Activated CD4-positive, alpha-beta memory T cell treated with anti-CD3 and anti-CD28 coated beads, Interleukin-2, amount 10 ng/mL, durations not matched to agents 7 days and 5 days (primary cell): ENCODE data around the gene CUL9. TPM values are rescaled to one million over a fixed set of nuclear protein-coding genes. Genes with fewer than 3 reads are reported as not detected.

Source experiments
- CTCF ChIA-PET: fragments of 350-600 bp; sonication (Branson Sonifier 250); formaldehyde crosslinking; loops from one replicate; lab custom pipeline; 2021; ENCODE audit warnings: antibody characterized with exemption, inconsistent platforms; lab: Charles Lee
- POLR2A ChIA-PET: fragments of 350-600 bp; sonication (Branson Sonifier 250); formaldehyde crosslinking; loops from one replicate; lab custom pipeline; 2021; ENCODE audit warnings: antibody characterized with exemption; lab: Charles Lee
- DNase-seq: peaks from one replicate; pipeline ENCODE4 v3.0.0-alpha.2; 2020
- H3K27ac Mint-ChIP-seq: one replicate; pipeline ENCODE4 v1.8.0; 2021; ENCODE audit warnings: mild to moderate bottlenecking, mixed read lengths
- H3K27me3 Mint-ChIP-seq: one replicate; pipeline ENCODE4 v1.8.0; 2021; ENCODE audit warnings: mixed read lengths
- H3K36me3 Mint-ChIP-seq: one replicate; pipeline ENCODE4 v1.8.0; 2021; ENCODE audit warnings: low read depth, mixed read lengths
- H3K4me1 Mint-ChIP-seq: one replicate; pipeline ENCODE4 v1.8.0; 2021; ENCODE audit warnings: mixed read lengths
- H3K4me3 Mint-ChIP-seq: one replicate; pipeline ENCODE4 v1.8.0; 2021; ENCODE audit warnings: mild to moderate bottlenecking, mixed read lengths
- H3K9me3 Mint-ChIP-seq: one replicate; pipeline ENCODE4 v1.8.0; 2021; ENCODE audit warnings: mixed read lengths
- total RNA-seq, 2 experiments: library from RNA; stranded (reverse); gene quantifications; one replicate each; pipeline ENCODE4 v1.2.3, GENCODE V29; 2021

The CUL9 gene
- total RNA-seq, 2 experiments from 2014 or later: 45.0 to 45.9 TPM

DNA sequence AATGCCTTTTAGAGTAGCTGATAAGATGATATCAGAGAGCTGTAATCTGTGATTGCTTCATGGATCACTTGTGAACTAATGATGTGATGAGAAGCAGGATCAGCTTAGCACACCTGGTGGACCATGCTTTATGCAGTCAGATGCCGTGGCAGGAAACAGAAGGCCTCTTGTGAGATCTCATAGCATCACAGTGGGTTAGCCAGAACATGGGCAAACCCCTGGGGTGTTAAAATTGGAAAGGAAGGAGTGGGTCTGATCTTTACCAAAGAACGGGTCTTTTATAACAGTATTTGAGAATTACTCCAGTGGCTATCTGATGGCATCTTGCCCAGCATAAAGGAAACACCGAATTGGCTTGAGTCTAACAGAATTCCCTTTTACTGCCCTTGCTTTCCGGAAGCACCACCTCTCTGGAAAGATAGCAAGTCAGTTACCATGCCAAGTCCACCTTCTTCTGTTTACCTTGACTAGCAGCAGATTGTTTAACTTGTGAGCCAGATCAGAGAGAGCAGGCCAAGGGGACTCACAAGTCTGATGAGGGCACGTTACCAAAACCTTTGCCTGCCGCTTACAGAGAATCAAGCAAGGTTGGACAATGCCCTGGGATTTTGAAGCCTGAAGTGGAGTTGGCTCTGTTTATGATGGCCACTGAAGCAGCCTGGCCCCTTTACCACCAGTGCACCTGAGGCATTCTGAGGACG, 31.8 kb upstream of the CUL9 start:
- no peaks in the 10 kb centered on the region for H3K27me3 Mint-ChIP-seq
- H3K4me1 Mint-ChIP-seq: peaks cover under 1% of the 10 kb centered on the region
- POLR2A ChIA-PET: no interaction called here
- no peak overlapping the region for H3K4me3 Mint-ChIP-seq
- H3K27ac Mint-ChIP-seq: no peak overlapping the region
- no peaks in the 10 kb centered on the region for H3K36me3 Mint-ChIP-seq
- CTCF ChIA-PET: no interaction called here
- DNase-seq: no peak
- no peaks in the 10 kb centered on the region for H3K9me3 Mint-ChIP-seq

DNA sequence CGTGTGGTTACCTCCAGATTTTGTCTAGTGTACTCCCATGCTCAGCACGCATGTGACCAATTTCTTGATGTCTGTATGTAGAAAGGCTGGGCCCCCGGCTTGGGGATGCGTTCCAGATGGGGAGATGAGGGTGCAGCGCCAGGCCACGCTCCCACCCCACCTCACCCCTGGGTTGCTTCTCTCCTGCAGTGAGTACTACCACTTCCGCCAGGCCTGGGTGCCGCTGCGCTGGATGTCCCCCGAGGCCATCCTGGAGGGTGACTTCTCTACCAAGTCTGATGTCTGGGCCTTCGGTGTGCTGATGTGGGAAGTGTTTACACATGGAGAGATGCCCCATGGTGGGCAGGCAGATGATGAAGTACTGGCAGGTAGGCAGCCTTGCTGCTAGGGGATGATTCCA, 22.4 kb upstream of the CUL9 start:
- ChIA-PET CTCF (interaction anchor here (0.9 kb wide), 1 partner anchor 16 kb away, joined by 3 read pairs; no protein-coding TSS in a partner anchor), POLR2A (interaction anchor here (1.2 kb wide), 1 partner anchor 10 kb away, joined by 3 read pairs; no protein-coding TSS in a partner anchor)
- Mint-ChIP-seq H3K27me3 (peaks cover 2% of the 10 kb centered on the region), H3K27ac (no peak overlapping the region), H3K36me3 (no peaks in the 10 kb centered on the region), H3K4me3 (no peak overlapping the region), H3K9me3 (no peaks in the 10 kb centered on the region), H3K4me1 (no peaks in the 10 kb centered on the region)
- no peak for DNase-seq

DNA sequence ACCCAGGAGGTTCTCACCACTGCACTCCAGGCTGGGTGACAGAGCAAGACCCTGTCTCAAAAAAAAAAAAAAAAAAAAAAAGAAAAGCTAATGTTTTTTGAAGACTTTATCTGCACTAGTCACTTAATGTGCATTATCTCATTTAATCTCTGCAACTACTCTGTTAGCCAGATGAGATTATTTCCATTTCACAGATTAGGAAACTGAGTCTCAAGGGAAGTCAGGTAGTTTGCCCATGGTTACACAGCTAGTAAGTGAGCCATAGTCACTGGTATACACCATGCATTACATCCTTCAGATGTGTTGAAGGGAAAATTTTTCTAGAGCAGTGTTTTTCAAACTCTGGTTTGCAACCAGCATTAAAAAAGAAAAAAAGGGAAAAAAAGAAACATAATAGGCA, 18.1 kb upstream of the CUL9 start:
- POLR2A ChIA-PET: interaction anchor here (1.0 kb wide), 1 partner anchor 11 kb away, joined by 4 read pairs; no protein-coding TSS in a partner anchor
- peaks cover 2% of the 10 kb centered on the region for H3K27me3 Mint-ChIP-seq
- H3K9me3 Mint-ChIP-seq: no peaks in the 10 kb centered on the region
- no peak overlapping the region for H3K4me3 Mint-ChIP-seq
- H3K27ac Mint-ChIP-seq: no peak overlapping the region
- H3K4me1 Mint-ChIP-seq: no peaks in the 10 kb centered on the region
- CTCF ChIA-PET: interaction anchor here (0.6 to 1.3 kb wide), 3 partner anchors 20 to 949 kb away, joined by 3 to 5 read pairs (median 3); no protein-coding TSS in a partner anchor
- H3K36me3 Mint-ChIP-seq: no peaks in the 10 kb centered on the region
- DNase-seq: no peak

DNA sequence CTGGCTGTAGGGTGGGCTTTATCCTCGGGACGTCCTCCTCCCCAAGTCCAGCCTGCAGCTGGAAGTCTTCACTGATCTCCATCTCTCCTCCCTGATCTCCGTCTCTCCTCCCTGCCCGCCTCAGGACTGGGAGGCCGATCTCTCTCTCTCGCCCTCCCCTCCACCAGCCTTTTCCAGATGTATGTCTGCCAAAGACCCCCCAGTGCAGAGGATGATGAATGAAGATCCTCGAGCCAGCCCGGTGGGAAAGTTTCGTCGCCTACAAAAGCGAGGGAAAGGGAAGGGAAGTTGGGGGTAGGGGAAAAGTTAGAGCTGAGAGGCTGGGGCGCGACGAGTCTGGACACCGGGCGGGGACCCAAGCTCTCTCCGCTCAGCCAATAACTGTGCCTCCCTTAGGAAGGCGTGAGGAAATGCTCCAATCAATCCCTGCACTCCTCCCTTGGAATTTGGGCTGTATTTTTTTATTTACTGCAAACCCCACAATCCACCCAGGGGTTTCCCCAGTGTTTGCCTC, 11.5 kb upstream of the CUL9 start:
- H3K27ac Mint-ChIP-seq: peak overlapping the region; percentile 88
- peak overlapping the region; percentile 87 for H3K4me3 Mint-ChIP-seq
- ChIA-PET POLR2A (interaction anchor here (0.7 to 1.3 kb wide), 4 partner anchors 11 to 198 kb away, joined by 3 to 4 read pairs (median 4); partner anchors contain the start of genes PEX6, PPP2R5D and ZNF318), CTCF (interaction anchor here (0.7 kb wide), 1 partner anchor 9 kb away, joined by 3 read pairs; no protein-coding TSS in a partner anchor)
- DNase-seq: no peak
- peaks cover 39% of the 10 kb centered on the region for H3K4me1 Mint-ChIP-seq
- H3K27me3 Mint-ChIP-seq: no peaks in the 10 kb centered on the region
- H3K36me3 Mint-ChIP-seq: peaks cover 30% of the 10 kb centered on the region
- H3K9me3 Mint-ChIP-seq: no peaks in the 10 kb centered on the region

DNA sequence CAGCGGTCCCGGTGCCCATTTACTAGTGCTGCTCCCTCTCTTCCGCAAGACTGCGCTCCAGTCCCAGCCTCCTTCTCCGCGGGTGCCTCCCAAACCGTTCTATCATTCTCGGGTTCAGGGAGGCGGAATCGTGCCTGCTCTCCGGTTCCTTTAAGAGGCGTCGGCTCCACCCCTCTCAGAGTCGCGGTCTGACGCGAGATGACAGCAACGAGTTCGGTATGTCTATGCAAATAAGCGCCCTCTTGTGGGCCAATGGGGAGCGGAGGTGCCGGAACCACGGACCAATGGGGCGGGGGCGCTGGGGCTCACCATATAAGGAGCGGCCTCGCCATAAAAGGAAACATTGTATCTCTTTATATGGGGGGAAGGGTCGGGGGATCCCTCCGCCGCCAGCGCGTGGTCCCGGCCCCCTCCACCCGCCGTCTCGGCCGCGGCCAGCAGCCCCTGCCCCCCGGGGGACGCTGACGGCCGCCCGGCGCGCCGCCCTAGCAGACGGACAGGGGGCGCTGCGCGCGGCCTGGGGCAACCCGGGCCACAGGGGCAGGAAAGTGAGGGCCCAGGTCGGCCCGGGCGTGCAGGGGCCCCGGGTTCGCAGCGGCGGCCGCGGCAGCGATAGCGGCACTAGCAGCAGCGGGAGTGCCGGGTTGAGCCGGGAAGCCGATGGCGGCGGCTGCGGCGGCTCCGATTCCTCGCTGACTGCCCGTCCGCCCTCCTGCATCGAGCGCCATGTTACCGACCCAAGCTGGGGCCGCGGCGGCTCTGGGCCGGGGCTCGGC, 10.9 kb upstream of the CUL9 start, which contains the start of gene SRF:
TSS of gene SRF (plus strand) at position 339 of the 776 bp plus-strand sequence. CDS start at position 727, 388 bp downstream.
- Mint-ChIP-seq H3K9me3 (no peaks in the 10 kb centered on the region), H3K27me3 (no peaks in the 10 kb centered on the region), H3K27ac (peak within 1 kb of the TSS; percentile 88), H3K36me3 (peaks cover 37% of the 10 kb centered on the region), H3K4me1 (peaks cover 45% of the 10 kb centered on the region), H3K4me3 (peak within 1 kb of the TSS; percentile 95)
- CTCF ChIA-PET: interaction anchor here (0.7 to 1.5 kb wide), 4 partner anchors 10 to 257 kb away, joined by 3 to 5 read pairs (median 4); partner anchors contain the start of genes CUL9, KLC4 and MRPL2
- peak; percentile 100 for DNase-seq
- POLR2A ChIA-PET: interaction anchor here (0.7 to 5.7 kb wide), 11 partner anchors 8 to 1099 kb away, joined by 3 to 51 read pairs (median 4); partner anchors contain the start of genes CUL9, GTPBP2, KLC4 and MRPL2

DNA sequence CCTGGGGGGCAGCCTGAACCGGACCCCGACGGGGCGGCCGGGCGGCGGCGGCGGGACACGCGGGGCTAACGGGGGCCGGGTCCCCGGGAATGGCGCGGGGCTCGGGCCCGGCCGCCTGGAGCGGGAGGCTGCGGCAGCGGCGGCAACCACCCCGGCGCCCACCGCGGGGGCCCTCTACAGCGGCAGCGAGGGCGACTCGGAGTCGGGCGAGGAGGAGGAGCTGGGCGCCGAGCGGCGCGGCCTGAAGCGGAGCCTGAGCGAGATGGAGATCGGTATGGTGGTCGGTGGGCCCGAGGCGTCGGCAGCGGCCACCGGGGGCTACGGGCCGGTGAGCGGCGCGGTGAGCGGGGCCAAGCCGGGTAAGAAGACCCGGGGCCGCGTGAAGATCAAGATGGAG, 10.3 kb upstream of the CUL9 start:
- no peaks in the 10 kb centered on the region for H3K9me3 Mint-ChIP-seq
- DNase-seq: peak; percentile 45
- H3K4me1 Mint-ChIP-seq: peaks cover 51% of the 10 kb centered on the region
- H3K27me3 Mint-ChIP-seq: no peaks in the 10 kb centered on the region
- peaks cover 43% of the 10 kb centered on the region for H3K36me3 Mint-ChIP-seq
- POLR2A ChIA-PET: interaction anchor here (0.6 to 5.7 kb wide), 13 partner anchors 8 to 1098 kb away, joined by 3 to 51 read pairs (median 4); partner anchors contain the start of genes CUL9, GTPBP2, KLC4 and KLHDC3
- CTCF ChIA-PET: interaction anchor here (1.0 to 1.5 kb wide), 3 partner anchors 10 to 257 kb away, joined by 3 to 5 read pairs (median 4); partner anchors contain the start of genes CUL9, KLC4 and MRPL2
- H3K27ac Mint-ChIP-seq: peak overlapping the region; percentile 87
- peak overlapping the region; percentile 95 for H3K4me3 Mint-ChIP-seq

DNA sequence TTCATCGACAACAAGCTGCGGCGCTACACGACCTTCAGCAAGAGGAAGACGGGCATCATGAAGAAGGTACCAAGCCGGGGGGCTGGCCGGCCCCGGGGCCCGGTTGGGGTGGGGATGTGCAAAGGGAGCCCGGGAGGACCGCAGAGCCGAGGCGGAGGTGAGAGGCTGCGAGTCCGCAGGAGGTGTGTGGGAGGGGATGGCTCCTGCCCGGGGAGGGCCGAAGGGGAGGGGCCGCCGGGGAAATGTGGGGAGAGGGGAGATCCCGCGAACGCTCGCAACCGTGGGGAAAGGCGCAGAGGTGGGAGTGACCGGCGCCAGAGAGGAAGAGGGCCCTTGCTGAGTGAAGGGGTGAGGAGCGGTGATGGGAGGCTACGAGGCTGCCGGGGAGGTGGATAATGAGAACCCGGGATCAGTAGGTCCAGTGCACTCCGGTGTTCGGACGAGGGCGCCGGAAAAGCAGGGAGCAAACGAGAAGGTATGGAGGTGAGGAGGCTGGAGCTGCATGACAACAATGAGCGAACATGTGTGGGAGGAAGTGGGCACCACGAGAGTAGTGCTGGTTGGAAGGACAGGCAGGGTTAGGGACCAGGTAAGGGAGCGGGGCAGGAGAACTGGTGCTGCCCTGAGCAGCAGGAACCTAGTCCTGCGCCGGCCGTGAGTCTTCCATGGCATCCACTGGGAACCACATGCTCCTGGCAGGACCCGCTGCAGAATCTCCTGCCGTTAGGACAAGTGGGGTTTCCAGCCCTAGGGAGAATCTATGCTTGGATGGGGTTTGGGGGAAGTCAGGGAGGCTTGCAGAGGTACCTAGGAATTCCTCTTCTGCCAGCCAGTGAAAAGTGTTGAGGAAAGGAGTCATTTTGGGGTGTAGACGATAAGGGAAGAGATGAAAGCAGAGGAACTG, 9.6 kb upstream of the CUL9 start:
- Mint-ChIP-seq H3K27ac (peak overlapping the region; percentile 87), H3K4me3 (peak overlapping the region; percentile 95), H3K36me3 (peaks cover 45% of the 10 kb centered on the region), H3K4me1 (peaks cover 51% of the 10 kb centered on the region), H3K9me3 (no peaks in the 10 kb centered on the region), H3K27me3 (no peaks in the 10 kb centered on the region)
- ChIA-PET POLR2A (interaction anchor here (0.6 to 5.7 kb wide), 13 partner anchors 8 to 1098 kb away, joined by 3 to 51 read pairs (median 4); partner anchors contain the start of genes CUL9, GTPBP2, KLC4 and KLHDC3), CTCF (interaction anchor here (1.0 to 1.5 kb wide), 4 partner anchors 10 to 256 kb away, joined by 3 to 5 read pairs (median 4); partner anchors contain the start of genes CUL9, KLC4 and MRPL2)
- DNase-seq: peak; percentile 58

DNA sequence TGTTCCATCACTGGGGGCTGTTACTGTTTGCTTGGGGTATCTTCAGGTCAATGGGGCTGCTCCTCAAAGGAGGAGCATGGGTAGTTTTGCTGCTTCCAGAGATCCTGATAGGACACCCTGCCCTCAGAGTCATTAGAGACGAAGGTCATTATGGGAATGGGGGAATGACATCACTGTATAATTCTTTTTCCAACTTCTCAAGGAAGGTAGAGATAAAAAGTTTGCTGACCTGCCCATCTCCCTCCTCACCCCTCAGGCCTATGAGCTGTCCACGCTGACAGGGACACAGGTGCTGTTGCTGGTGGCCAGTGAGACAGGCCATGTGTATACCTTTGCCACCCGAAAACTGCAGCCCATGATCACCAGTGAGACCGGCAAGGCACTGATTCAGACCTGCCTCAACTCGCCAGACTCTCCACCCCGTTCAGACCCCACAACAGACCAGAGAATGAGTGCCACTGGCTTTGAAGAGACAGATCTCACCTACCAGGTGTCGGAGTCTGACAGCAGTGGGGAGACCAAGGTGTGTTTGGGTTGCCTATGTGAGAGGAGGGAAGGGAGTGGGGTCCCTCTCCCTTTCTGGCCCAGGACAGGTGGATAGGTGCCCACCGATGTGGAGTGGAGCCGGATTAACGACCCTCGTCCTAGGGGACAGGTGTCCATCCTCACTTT, 8.3 kb upstream of the CUL9 start:
- Mint-ChIP-seq H3K4me1 (peaks cover 51% of the 10 kb centered on the region), H3K27me3 (no peaks in the 10 kb centered on the region), H3K36me3 (peaks cover 56% of the 10 kb centered on the region), H3K9me3 (no peaks in the 10 kb centered on the region), H3K27ac (peak overlapping the region; percentile 87), H3K4me3 (peak overlapping the region; percentile 95)
- no peak for DNase-seq
- ChIA-PET CTCF (interaction anchor here (0.6 to 2.7 kb wide), 6 partner anchors 8 to 332 kb away, joined by 3 to 15 read pairs (median 4); partner anchors contain the start of genes CUL7, CUL9, DNPH1 and KLHDC3), POLR2A (interaction anchor here (0.7 to 5.7 kb wide), 11 partner anchors 11 to 456 kb away, joined by 3 to 51 read pairs (median 5); partner anchors contain the start of genes CUL9, DNPH1, GTPBP2 and KLC4)

DNA sequence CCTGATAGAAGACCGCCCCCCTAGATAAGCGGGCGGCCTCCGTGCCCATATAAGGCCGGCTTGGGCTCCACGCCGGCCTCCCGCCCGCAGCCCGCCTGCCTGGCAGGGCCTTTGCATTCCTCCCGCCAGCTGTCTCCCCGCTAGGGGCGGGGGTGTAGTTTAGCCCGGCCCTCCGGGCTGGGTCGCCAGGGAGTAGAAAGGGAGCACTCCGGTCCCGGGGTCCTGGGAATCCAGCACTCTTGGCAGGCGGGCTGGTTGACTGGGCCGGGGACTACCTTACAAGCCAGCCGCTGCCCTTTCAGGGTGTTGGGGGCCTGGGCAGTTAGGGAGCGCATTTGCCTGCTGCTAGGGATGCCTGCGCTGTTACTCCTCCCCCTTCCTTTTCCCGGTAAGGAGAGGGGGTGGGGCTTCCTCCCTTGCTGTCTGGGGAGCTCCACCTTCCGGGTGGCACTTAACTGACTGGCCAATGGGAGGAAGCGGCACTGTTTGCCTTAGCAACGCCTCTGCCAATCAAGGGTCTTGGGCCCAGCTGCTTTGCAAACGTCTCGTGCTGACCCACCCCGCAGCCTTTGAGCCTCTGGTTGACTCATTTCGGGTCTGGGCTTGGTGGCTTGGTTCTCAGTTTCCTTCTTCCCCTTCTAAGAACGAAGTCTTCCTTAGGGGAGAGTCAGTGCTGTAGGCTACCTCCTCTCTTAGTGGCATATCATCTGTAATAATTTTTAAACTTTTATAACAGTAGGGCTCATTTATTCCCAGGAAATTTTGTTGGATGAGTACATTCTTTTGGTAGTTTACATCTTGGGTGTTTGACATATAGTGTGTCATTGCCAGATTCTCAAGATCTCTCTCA, 7.5 kb upstream of the CUL9 start:
- Mint-ChIP-seq H3K4me1 (peaks cover 51% of the 10 kb centered on the region), H3K36me3 (peaks cover 62% of the 10 kb centered on the region), H3K27ac (peak overlapping the region; percentile 87), H3K9me3 (no peaks in the 10 kb centered on the region), H3K27me3 (no peaks in the 10 kb centered on the region), H3K4me3 (peak overlapping the region; percentile 95)
- CTCF ChIA-PET: interaction anchor here (0.6 to 2.7 kb wide), 7 partner anchors 31 to 332 kb away, joined by 3 to 15 read pairs (median 3); partner anchors contain the start of genes CUL7, DNPH1, KLC4 and KLHDC3
- peak; percentile 98 for DNase-seq
- POLR2A ChIA-PET: interaction anchor here (0.7 to 5.7 kb wide), 16 partner anchors 10 to 455 kb away, joined by 3 to 51 read pairs (median 4); partner anchors contain the start of genes ABCC10, CNPY3, CUL9 and DNPH1
